Smooth muscle cell (in vitro differentiated cells): ENCODE data around the gene ADCY10. TPM values are rescaled to one million over a fixed set of nuclear protein-coding genes. Genes with fewer than 3 reads are reported as not detected.

Experiments
- DNase-seq: peaks from one replicate; lab custom pipeline; 2025; ENCODE audit not compliant: unreplicated experiment; lab: John Stamatoyannopoulos, UW
- H2AFZ ChIP-seq: fragments of 200-600 bp; sonication (generic); 2 replicates; pipeline ENCODE4 v1.6.0; 2016; ENCODE audit warnings: antibody characterized with exemption, low read depth, mild to moderate bottlenecking
- H3F3A ChIP-seq: fragments of 200-600 bp; sonication (generic); 2 replicates; pipeline ENCODE4 v1.6.0; 2017; ENCODE audit warnings: antibody characterized with exemption, low read depth
- H3K27ac ChIP-seq: fragments of 200-600 bp; sonication (generic); 2 replicates; pipeline ENCODE4 v1.5.1; 2016; ENCODE audit warnings: low read depth, mild to moderate bottlenecking
- H3K27me3 ChIP-seq: fragments of 200-600 bp; sonication (generic); 2 replicates; pipeline ENCODE4 v1.6.1; 2016; ENCODE audit warnings: low read depth, mild to moderate bottlenecking
- H3K36me3 ChIP-seq: fragments of 200-600 bp; sonication (generic); 2 replicates; pipeline ENCODE4 v1.5.1; 2016; ENCODE audit warnings: low read depth
- H3K4me1 ChIP-seq: fragments of 200-600 bp; sonication (generic); 2 replicates; pipeline ENCODE4 v1.5.1; 2016; ENCODE audit warnings: low read depth
- H3K4me2 ChIP-seq: fragments of 200-600 bp; sonication (generic); 2 replicates; pipeline ENCODE4 v1.6.0; 2016; ENCODE audit warnings: mild to moderate bottlenecking
- H3K4me3 ChIP-seq: fragments of 200-600 bp; sonication (generic); 2 replicates; pipeline ENCODE4 v1.5.1; 2016; ENCODE audit warnings: mild to moderate bottlenecking
- H3K79me2 ChIP-seq: fragments of 200-600 bp; sonication (generic); 2 replicates; pipeline ENCODE4 v1.6.0; 2016; ENCODE audit warnings: low read depth, mild to moderate bottlenecking
- H3K9ac ChIP-seq: fragments of 200-600 bp; sonication (generic); 2 replicates; pipeline ENCODE4 v1.6.0; 2016; ENCODE audit warnings: low read depth
- H3K9me3 ChIP-seq: fragments of 200-600 bp; sonication (generic); replicated peaks from 2 replicates; pipeline ENCODE4 v1.5.1; 2016; ENCODE audit warnings: low read depth
- H4K20me1 ChIP-seq: fragments of 200-600 bp; sonication (generic); 2 replicates; pipeline ENCODE4 v1.6.0; 2016; ENCODE audit warnings: low read depth
- CTCF ChIP-seq: fragments of 200-600 bp; sonication (generic); IDR thresholded peaks from 2 replicates; pipeline ENCODE4 v1.5.1; 2017; ENCODE audit warnings: borderline replicate concordance, mild to moderate bottlenecking, antibody characterized with exemption; ENCODE audit not compliant: insufficient read depth, poor library complexity, severe bottlenecking
- WGBS: methylation state at CpG from one replicate; pipeline ENCODE4 v1.1.7; 2016; ENCODE audit warnings: low lambda C conversion rate; 5-methylcytosine and 5-hydroxymethylcytosine counted together
- polyA plus RNA-seq: library from polyadenylated mRNA; unstranded; fragments of >200 nt; fragmentation: Nextera tagmentation; extraction: Ambion mirVana; gene quantifications from 2 replicates; pipeline ENCODE4 v1.2.1, GENCODE V29; 2016
- total RNA-seq: library from RNA; depleted of rRNA; stranded (reverse); fragments of >200 nt; gene quantifications from 2 replicates; pipeline ENCODE4 v1.2.3, GENCODE V29; 2014

ADCY10 gene
- total and polyA plus RNA-seq, 2 experiments from 2014 or later, result not detected

- DNase-seq, result no peak
- Histone ChIP-seq H3K79me2 (no peaks in the 10 kb centered on the region), H3F3A (peaks cover 34% of the 10 kb centered on the region), H3K4me2 (no peak overlapping the region), H4K20me1 (peaks cover 31% of the 10 kb centered on the region), H3K27me3 (no peaks in the 10 kb centered on the region), H3K4me1 (peaks cover 13% of the 10 kb centered on the region), H3K27ac (peak overlapping the region; percentile 64), H3K4me3 (no peak overlapping the region), H3K36me3 (peaks cover 17% of the 10 kb centered on the region), H2AFZ (no peak overlapping the region), H3K9me3 (no peaks in the 10 kb centered on the region), H3K9ac (no peak overlapping the region)
- TF ChIP-seq CTCF, result no peak
- 99% methylated on average over 5 of the region's 5 CpGs for WGBS
Observed at GRCh38 chr1:167790117-167790516, 123.8 kb downstream of the ADCY10 start.

- Histone ChIP-seq H2AFZ (no peak overlapping the region), H3K9me3 (no peaks in the 10 kb centered on the region), H3F3A (peaks cover 32% of the 10 kb centered on the region), H3K27ac (peak overlapping the region; percentile 64), H3K9ac (no peak overlapping the region), H3K36me3 (peaks cover 16% of the 10 kb centered on the region), H4K20me1 (peaks cover 31% of the 10 kb centered on the region), H3K4me2 (no peak overlapping the region), H3K4me1 (peaks cover 13% of the 10 kb centered on the region), H3K27me3 (no peaks in the 10 kb centered on the region), H3K79me2 (no peaks in the 10 kb centered on the region), H3K4me3 (no peak overlapping the region)
- TF ChIP-seq CTCF, result no peak
- 52% methylated on average over 3 of the region's 3 CpGs for WGBS
- DNase-seq, result no peak
Observed at GRCh38 chr1:167789501-167789900, 124.4 kb downstream of the ADCY10 start.

GRCh38 chr1:167786502-167786901, 127.4 kb downstream of the ADCY10 start:
- no peak overlapping the region for H3K4me2 ChIP-seq
- no peak overlapping the region for H3K9ac ChIP-seq
- DNase-seq, result no peak
- H4K20me1 ChIP-seq, result peaks cover 36% of the 10 kb centered on the region
- H3K9me3 ChIP-seq, result no peaks in the 10 kb centered on the region
- peaks cover 15% of the 10 kb centered on the region for H3K36me3 ChIP-seq
- no peak overlapping the region for H3K4me3 ChIP-seq
- no peak overlapping the region for H2AFZ ChIP-seq
- H3F3A ChIP-seq, result peaks cover 22% of the 10 kb centered on the region
- TF ChIP-seq CTCF, result no peak
- no peaks in the 10 kb centered on the region for H3K27me3 ChIP-seq
- no peak overlapping the region for H3K27ac ChIP-seq
- 90% methylated on average over 5 of the region's 5 CpGs for WGBS
- peaks cover 17% of the 10 kb centered on the region for H3K79me2 ChIP-seq
- H3K4me1 ChIP-seq, result peaks cover 10% of the 10 kb centered on the region

- no peak for DNase-seq
- Histone ChIP-seq H2AFZ (no peak overlapping the region), H3K79me2 (peaks cover 30% of the 10 kb centered on the region), H3K4me1 (no peaks in the 10 kb centered on the region), H3K36me3 (peaks cover 27% of the 10 kb centered on the region), H3K4me2 (no peak overlapping the region), H3K27me3 (no peaks in the 10 kb centered on the region), H4K20me1 (peaks cover 37% of the 10 kb centered on the region), H3K9ac (no peak overlapping the region), H3K4me3 (no peak overlapping the region), H3F3A (peaks cover 9% of the 10 kb centered on the region), H3K9me3 (no peaks in the 10 kb centered on the region), H3K27ac (no peak overlapping the region)
- 96% methylated on average over 3 of the region's 3 CpGs for WGBS
- no peak for TF ChIP-seq CTCF
Observed at GRCh38 chr1:167784876-167785550, 128.9 kb downstream of the ADCY10 start.
